Stimulated activated CD8-positive, alpha-beta memory T cell treated with anti-CD3 and anti-CD28 coated beads, Interleukin-2, amount 100 ng/mL, for 48 hours (primary cell): ENCODE results near the gene TBC1D12.
"Not testable (repeated sequence)": the region's sequence is repeated elsewhere in the genome, so short reads cannot be mapped to it uniquely, and the experiment has no call there.

ENCODE experiments used
- DNase-seq, 2 donors: peaks; one replicate each; pipeline ENCODE4 v3.0.0-alpha.2; 2020; ENCODE audit warnings: low read depth in 2 of 2

TBC1D12 gene

DNA sequence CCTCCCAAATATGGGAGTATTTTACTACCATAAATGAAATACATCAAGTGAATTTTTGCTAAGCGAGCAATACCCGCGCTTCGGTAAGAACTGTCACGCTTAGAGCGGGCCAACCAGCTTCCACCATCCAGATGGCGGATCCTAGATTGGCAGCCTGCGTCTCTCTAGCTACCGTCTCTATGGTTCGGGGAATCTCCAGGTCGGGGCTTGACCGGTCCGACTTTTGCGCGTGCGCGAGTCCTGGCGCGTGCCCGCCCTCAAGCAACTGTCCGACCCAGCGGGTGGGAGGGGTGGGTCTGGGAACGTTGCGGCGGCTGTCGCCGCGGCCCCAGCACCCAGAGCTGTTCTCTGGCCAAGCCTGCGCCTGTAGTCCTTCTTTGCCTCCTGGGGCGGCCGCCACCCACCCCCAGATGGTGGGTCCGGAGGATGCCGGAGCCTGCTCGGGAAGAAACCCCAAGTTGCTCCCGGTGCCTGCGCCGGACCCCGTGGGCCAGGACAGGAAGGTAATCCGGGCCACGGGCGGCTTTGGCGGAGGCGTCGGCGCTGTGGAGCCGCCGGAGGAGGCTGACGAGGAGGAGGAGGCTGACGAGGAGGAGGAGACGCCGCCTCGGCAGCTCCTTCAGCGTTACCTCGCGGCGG, at the start of gene TBC1D12:
Gene TBC1D12, plus strand, starts transcription at position 338 of the 639 bp plus-strand sequence. Its CDS starts 73 bp downstream, at position 411.
- DNase-seq: peak; percentile 21 to 36

GRCh38 chr10:94353336-94353735, 49.0 kb upstream of the TBC1D12 start:
- no peak for DNase-seq

DNA sequence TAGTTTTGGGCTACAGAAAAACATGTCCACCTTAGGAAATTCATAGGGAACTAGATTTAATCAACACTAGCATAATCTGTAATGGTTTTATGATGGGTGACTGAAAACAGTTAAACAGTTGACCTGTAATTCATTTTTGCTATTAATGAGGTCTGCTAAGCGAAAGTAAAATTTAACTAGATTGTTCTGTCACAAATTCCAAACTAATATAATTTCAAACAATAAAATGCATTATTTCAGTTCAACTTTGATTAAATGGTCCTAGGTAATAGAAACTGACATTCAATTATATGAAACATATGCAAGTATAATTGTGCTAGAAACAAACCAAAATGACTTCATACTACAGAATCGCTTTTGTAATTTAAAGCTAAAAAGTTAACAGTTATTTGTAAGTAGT, 46.5 kb upstream of the TBC1D12 start:
- DNase-seq: no peak

DNA sequence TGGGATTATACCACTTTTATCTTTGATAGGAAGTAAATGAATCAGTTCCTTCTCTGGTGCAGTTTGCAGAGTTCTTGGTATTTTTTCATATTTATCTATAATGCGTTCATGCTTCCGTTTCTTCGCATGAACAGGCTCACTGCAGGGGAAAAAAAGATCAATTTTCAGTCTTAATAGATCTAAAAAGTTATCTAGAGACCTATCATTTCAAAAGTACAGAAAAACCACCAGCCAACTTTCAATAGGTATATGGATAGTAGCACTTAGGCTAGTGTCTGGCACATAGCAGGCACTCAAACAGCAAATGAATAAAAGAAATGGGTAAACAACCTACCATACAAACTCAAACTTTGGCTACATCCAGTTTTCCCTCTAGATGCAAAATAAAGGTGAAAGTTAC, 45.1 kb upstream of the TBC1D12 start:
- no peak for DNase-seq

DNA sequence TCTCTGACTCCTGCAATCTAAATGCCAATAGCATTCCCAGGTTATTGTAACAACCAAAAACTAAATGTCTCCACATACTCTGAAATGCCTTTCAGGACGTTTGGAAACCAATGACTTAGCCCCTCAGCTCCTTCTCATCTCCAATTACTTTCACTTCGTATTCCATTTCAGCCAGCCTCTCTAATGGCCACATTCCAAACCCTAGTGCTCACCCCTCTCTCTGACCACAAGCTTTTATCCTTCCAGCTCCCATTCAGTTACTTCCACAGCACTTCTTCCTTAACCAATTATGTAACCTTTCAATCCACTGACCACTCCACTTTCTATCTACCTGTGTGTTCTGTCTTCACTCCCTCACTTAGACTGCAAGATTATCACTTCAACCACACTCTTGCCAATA, 43.9 kb upstream of the TBC1D12 start:
- DNase-seq: no peak

DNA sequence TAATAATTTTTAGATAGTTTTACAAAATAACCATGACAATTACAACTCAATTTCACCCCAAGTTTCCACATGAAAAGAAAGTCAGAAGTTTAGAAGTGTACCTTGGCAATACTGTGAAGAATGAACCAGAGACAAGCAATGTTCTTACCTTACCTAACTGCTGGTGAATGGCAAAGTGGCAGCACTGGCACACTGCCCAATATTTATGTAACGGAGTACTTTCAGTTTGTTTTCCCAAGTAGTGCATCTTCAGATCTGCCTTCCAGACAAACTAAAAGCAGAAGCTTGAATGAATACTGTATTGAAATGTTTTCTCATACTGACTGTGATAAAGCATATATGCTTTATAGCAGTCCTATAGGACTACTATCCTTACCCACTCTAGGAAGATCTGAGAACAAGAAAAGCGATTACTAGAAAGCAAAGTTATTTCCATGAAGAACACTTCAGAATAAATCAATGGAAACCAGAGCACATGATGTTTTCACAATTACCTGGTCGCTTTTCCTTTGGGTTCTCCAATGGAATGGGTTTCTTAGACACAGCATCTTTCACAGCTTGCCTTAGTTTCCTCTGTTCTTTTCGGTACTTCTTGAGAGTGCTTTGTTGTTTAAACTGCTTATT, 41.1 kb upstream of the TBC1D12 start:
- DNase-seq: no peak

GRCh38 chr10:94362360-94363250, 39.7 kb upstream of the TBC1D12 start, which contains the start of gene NOC3L:
Gene NOC3L (minus strand): TSS chr10:94362939. CDS start chr10:94362838, 101 bp downstream.
- DNase-seq: peak; percentile 94 to 95

- no peak for DNase-seq
These were observed 39.1 kb upstream of the TBC1D12 start for GRCh38 chr10:94363251-94363565.

DNA sequence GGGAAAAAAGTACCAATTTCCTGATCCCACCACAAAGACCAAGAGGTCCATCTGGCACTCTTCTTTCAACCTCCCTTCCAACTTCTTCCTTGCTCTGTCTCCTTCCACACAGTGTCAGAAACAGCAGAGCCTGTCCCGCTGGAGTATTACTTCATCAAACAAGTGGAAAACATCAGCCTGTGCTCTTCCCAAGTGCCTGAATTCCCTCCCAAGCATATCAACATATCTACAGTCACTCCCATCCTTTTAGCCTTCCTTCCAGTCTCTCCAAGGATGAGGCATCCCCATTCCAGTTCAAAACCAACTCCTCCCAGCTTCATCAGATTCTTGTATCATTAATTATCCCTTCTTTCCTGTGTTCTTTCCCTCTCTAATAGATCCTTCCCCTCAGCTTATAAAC, 37.9 kb upstream of the TBC1D12 start:
- DNase-seq: no peak

GRCh38 chr10:94366382-94366781, 36.0 kb upstream of the TBC1D12 start:
- no peak for DNase-seq

GRCh38 chr10:94370501-94370900, 31.8 kb upstream of the TBC1D12 start:
- DNase-seq: no peak

- DNase-seq: no peak
These were observed 27.0 kb upstream of the TBC1D12 start for GRCh38 chr10:94375374-94375773.

DNA sequence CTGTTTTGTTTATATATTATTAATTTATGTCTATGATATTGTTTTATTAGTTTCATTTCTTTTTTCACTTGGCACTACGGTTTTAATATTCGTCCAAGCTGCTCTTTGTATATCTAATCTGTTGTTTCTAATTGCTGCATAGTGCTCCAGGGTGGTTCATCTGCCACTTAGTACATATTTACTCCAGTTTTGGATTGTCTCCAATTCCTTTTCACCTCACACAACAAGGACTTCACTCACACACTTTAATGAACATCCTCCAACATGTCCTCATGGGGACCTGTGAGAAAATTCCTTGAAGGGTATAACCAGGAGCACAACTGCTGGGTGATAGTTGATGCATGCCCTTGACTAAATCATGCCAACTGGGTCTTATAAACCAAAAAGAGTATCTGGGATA, 25.5 kb upstream of the TBC1D12 start:
- no peak for DNase-seq

DNA sequence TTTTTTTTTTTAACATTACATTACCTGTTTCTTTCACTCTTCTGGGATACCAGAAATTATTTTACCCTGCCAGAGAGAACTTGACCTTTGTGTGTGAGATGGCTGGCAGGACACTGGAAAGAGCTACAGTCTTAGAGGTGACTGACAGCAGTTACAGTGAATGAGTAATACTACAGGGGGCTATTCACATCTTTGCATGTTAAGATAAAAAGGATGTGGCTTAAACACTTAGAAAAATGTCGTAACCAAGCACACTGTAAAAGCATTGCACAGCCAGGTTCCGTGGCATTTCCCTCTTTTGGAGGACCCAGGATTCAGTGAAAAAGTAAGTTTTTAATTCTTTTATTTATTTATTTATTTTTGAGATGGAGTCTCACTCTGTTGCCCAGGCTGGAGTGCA, 18.8 kb upstream of the TBC1D12 start:
- DNase-seq: no peak

DNA sequence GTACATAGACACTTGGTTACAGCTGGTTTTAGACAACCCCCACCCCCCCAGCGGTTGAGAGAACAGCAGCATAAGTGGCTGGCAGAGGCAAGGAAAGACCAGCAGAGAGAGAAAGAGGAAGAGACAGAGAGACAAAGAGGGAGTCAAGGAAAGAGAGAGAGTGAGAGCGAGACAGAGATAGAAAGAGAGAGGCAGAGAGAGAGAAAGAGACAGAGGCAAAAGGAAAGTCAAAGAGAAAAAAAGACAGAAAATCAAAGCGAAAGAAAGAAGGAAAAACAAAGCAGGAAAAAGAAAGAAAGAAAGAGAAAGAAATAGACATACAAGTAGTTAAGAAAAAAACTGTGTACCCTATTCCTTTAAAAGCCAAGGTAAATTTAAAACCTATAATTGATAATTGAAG, 16.6 kb upstream of the TBC1D12 start:
- not testable (repeated sequence) for DNase-seq

GRCh38 chr10:94392117-94392516, 10.2 kb upstream of the TBC1D12 start:
- DNase-seq: not testable (repeated sequence)

- no peak for DNase-seq
These were observed 4.6 kb upstream of the TBC1D12 start for GRCh38 chr10:94397549-94398370.

- DNase-seq: no peak
These were observed 3.6 kb upstream of the TBC1D12 start for GRCh38 chr10:94398762-94399161.

GRCh38 chr10:94402843-94403379, 570 bp downstream of the TBC1D12 start:
- peak in 1 of 2 donors; percentile 4 for DNase-seq

GRCh38 chr10:94403380-94404213, 1.3 kb downstream of the TBC1D12 start:
- no peak for DNase-seq

GRCh38 chr10:94405406-94405805, 3.1 kb downstream of the TBC1D12 start:
- no peak for DNase-seq
